ENCODE data around the gene CREB3L1.
"Not testable (repeated sequence)": the region's sequence is repeated elsewhere in the genome, so short reads cannot be mapped to it uniquely, and the experiment has no call there.

CREB3L1 gene

DNA sequence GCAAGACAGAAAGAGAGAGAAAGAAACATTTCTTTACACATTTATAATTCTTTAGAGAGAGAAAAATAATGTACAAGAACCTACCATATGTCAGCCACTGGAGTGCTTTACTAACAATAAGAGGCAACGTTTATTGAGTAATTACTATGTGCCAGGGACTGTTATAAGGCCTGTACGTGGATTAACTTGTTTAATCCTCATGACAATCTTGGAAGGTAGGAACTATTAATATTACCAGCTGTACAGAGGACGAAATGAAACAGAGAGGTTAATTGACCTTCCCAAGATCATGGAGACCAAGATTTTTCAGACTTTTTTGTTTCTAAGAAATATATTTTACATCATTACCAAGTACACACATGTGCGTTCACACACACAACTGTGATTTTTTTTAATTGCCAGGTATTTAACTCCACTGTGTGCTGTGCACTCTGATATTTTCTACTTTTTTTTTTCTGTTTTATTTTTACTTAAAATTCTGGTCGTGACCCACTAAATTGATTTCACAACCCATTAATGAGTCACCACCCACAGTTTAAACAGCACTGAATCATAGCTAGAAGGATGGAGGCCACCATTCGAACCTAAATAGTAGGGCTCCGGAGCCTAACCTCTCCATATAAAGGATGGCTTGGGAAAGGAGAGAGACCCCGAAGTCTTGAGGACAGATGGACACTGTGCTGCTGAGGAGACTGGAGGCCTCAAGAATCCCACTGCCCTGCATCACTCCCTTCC is 21.4 kb downstream of the CREB3L1 start:
- peak; percentile 52 for DNase-seq

DNA sequence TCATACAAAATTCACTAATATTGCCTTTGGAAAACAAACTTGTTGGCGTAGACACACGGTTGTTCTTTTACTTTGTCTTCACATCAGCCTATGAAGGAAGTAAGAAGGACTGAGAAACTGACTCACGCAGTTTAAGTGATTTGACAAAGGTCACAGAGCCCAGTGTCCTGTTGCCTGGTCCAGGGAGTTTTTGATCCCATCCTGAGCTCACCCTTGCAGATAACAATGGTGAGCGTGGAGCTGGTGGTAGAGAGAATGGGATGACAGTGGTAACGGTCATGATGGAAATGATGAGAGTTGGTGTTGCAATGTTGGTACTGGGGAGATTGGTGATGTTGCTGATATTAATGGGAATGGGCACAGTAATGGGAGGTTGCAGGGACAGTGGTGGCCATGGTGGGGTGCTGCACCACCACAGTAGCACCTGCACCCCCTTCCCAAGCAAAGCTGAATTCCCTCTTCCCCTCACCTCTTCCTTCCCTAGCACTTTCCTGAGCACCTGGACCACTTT is 22.0 kb downstream of the CREB3L1 start:
- DNase-seq, result no peak

DNA sequence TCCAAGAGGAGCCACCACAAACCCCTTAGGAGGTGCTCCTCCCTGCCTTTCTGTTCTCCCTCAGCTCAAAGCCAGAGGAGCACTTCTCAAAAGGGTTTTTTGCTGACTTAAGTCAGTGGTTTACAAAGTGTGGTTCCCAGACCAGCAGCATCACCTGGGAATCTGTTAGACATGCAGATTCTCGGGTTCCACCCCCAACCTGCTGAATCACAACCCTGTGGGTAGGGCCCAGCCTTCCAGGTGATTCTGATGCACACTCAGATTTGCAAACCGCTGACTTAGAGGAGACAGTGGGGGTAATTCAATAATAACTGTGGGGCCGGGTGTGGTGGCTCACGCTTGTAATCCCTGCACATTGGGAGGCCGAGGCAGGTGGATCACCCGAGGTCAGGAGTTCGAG is 22.8 kb downstream of the CREB3L1 start:
- peak; percentile 29 for DNase-seq

DNA sequence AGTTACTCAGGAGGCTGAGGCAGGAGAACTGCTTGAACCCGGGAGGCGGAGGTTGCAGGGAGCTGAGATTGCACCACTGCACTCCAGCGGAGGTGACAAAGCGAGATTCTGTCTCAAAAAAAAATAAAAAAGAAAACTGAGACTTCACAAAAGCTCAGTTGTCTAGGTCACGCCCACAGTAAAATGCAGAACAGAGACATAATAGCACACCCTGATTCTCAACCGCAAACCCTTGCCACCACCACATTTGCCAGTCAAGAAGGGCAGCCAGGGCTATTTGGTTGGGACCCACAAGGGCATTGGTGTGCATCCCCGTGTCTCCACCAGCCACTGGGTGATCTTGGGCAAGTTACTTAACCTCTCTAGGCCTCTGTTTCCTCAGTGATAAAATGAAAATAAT is 25.4 kb downstream of the CREB3L1 start:
- DNase-seq, result no peak

DNA sequence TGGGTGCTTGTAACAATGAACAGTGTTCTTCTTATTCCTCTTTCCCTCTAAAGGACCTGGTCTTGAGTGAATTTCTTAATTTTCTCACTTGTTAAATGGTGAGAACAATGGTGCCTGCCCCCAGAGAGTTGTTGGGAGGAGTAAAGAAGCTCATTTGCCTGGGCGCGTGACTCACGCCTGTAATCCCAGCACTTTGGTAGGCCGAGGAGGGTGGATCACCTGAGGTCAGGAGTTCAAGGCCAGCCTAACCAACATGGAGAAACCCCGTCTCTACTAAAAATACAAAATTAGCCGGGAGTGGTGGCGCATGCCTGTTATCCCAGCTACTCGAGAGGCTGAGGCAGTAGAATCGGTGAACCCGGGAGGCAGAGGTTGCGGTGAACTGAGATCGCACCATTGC is 26.6 kb downstream of the CREB3L1 start:
- not testable (repeated sequence) for DNase-seq

DNA sequence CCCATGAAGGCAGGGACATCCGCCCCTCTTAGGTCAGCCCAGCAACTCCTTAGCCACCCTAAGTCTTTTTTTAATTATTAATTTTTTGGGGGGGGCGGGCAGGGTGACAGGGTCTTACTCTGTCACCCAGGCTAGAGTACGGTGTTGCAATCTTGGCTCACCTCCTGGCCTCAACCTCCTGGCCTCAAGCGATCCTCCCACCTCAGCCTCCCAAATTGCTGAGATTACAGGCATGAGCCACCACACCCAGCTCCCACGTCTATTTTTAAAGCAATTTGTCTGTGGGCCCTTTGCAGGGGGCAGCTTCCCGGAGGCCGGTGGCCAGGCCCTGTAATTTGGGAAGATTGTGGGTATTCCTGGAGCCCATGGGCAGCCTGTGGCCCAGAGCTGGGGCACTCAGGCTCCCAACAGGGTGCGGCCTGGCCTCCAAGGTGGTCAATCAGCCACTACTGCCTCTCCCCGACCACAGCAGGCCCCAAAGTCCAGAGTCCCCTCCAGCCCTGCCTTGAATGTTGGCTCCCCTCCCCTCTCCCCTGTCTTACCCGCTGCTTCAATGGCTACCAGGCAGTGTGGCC is 27.2 kb downstream of the CREB3L1 start:
- DNase-seq, result no peak

DNA sequence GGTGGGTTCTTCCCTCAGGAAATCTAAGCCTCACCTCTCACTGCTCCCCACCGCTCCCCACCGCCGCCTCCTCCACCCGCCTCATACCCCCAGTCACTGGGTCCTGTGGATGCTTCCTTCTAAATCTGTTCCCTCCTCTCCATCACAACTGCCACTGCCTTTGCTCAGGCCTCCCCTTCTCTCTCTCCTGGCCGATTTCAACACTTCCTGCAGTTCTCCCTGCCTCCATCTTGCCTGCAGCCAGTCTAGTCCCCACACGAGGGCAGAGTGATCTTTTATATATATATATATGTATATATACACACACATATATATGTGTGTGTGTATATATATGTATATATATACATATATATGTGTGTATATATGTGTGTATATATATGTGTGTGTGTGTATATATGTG is 27.8 kb downstream of the CREB3L1 start:
- DNase-seq, result no peak

DNA sequence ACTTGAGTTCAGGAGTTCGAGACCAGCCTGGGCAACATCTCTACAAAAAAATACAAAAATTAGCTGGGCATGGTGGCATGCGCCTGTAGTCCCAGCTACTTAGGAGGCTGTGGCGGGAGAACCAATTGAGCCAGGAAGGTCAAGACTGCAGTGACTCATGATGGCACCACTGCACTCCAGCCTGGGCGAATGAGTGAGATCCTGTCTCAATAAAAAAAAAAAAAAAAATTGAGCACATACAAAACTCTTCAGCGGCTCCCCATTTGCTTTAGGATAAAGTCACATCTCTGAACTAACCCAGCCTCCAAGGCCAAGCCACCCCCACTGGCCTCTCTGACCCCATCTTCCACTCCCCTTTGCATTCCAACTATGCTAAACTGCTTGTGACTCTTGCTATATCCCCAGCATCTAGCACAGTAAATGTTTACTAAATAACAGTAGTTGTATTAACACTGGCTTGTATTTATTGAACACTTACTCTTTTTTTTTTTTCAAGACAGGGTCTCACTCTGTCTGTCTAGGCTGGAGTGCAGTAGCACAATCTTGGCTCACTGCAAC is 28.9 kb downstream of the CREB3L1 start:
- no peak for DNase-seq

DNA sequence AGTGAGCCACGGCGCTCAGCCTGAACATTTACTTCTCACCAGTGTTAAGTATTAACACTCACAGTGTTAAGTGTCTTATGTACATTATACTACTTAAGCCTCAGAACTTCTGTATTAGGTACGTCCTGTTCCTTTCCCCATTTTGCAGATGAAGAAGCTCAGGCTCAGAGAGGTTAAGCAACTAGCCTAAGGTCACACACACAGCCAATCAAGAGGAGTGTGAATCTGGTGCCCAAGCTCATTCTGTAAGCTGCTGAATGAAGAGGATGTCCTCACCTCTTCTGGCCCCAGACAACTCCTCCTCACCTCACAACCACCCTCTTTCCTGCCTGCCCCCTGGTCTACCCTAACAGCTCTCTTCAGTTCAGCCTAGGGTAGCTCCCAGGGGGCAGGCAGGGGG is 29.9 kb downstream of the CREB3L1 start:
- DNase-seq, result no peak

DNA sequence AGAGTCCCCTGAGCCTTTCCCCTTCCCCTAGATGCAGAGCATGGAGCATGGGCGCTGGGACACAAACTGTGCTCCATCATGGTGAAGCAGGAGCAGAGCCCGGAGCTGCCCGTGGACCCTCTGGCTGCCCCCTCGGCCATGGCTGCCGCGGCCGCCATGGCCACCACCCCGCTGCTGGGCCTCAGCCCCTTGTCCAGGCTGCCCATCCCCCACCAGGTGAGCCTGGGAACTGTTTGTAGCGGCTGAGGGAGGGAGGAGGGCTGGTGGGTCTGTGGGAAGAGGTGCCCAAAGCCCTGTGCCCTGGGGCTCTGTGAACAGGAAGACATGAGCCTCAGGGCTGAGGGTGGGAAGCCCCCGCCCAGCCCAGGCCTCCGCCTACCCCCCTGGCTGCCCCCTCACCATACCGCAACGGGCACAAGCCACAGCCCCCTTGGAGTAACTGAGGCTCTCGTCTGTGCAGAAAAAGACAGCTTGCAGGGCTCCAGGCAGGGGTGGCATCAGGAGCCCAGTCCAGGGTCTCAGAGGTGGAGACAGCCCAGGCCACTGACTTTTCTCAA is 30.4 kb downstream of the CREB3L1 start:
- DNase-seq, result no peak

DNA sequence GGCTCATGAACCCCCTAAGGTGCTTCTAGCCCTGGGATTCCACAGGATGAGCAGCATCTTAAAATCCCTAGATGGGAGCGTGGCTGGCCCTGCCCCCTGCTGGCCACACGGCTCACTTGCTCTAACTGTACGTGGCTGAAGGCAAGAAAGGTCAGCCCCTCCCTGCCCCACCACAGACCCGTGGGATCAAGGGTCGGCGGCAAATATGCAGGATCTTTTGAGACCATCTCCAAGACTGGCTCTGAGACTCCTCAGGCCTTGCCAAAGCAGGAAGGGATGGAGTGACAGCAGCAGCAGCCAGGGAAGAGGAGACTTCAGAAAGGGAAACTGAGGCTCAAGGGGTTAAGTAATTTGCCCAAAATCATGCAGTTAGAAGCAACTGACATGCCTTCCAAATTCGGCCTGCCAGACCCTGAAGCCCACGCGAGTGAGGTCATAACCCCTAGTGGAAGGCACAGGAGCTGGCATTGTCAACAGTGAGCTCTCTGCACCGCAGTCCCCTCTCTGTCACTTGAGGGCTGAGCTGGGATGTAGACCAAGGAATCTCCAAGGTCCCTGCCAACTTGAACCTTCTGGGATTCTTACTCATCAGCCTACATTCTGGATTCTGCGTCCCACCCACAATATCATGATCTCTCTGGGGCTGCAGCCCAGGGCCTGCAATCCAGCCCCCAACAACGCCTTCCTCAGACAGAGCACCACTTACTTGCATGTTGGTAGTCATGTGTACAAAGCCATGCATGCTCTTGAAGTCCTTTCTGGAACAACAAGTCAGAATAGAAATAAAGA is 31.4 kb downstream of the CREB3L1 start:
- peak; percentile 70 for DNase-seq

DNA sequence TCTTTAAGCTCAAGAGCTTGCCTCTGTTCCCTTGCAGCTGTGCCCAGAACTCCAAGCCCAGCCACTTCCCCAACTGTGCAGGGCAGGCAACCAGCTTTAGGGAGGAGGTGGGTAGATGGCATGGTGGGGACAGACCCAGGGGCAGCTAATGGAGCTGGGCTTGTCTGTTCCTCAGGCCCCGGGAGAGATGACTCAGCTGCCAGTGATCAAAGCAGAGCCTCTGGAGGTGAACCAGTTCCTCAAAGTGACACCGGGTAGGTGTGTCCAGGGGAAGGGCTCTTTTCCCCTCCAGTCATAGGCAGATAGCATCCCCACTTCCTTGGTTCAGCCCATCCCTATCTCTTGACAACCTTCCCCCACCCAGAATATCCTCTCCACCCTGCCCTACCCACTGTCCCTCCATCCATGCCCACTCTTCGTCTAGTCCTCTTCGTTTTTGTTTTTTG is 32.4 kb downstream of the CREB3L1 start:
- no peak for DNase-seq

DNA sequence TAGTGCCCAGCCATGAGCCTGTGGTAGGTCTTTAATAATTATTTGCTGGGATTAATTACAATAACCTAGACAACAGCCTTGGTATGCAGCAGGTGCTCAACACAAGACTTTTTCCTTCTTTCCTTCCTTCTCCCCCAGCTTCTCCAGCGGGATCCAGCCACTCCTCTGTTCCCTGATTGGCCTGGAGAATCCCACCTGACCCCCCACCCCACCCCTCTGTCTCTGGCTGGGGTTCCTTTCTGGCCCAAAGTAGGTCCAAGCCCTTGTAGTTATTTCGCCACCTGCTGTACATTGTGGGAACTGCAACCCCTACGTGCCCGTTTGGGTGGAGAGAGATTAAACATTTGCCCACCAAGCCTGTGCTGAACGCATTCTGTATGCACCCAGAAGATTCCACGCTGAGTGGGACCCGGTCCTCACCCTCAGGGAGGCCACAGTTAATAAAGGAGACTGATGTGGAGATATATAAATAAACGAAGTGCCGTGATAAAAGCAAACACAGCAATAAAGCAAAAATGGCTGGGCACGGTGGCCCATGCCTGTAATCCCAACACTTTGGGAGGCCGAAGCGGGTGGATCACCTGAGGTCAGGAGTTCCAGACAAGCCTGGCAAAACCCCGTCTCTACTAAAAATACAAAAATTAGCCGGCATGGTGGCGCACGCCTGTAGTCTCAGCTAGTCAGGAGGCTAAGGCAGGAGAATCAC is 37.7 kb downstream of the CREB3L1 start:
- peak; percentile 76 for DNase-seq

DNA sequence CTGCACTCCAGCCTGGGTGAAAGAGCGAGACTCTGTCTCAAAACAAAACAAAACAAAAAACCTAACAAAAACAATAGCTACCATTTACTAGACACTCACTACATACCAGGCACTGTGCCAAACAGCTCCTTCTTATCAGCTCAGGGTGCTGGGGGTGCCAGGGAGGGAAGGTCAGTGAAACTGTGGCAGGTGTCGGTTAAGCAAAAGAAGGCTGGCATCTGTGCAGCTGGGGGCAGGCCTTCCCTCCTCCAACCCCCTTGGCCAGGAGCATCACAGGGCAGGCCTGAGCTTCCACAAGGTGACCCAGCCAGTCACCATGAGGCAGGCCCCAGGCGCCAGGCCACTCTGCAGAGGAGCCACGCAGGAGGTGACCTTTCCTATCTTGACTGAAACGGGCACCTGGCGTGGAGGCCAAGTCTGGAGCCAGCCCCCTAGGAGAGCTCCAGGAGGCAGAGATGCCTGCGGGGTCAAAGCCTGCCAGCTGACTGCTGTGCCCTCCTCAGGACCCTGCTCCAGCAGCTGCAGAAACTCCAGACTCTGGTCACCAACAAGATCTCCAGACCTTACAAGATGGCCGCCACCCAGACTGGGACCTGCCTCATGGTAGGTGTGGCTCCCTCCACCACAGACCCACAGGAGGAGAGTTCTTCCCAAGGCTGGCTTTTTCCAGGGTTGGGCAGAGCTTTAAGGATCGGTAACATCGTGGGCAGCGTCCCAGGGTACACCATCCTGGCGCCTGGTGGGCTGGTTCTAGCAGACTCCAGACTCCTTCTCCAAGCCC is 38.5 kb downstream of the CREB3L1 start:
- no peak for DNase-seq

DNA sequence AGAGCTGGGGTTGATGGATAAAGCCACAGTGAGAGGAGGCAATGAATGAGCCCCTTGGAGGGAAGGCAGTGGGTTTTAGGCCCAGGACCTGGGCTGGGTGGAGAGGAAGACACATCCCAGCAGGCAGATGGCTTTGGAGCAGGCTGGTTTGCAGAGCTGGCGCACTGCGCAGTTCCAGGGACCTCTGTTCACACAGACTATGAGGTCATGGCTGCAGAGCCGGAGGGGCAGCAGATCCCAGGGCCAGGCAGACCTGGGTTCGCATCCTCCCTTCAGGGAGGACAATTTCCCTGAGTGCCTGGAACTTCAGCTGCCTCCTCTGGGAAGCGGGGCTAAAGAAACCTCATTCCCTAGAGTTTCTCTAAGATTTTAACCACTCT is 41.6 kb downstream of the CREB3L1 start:
- no peak for DNase-seq

DNA sequence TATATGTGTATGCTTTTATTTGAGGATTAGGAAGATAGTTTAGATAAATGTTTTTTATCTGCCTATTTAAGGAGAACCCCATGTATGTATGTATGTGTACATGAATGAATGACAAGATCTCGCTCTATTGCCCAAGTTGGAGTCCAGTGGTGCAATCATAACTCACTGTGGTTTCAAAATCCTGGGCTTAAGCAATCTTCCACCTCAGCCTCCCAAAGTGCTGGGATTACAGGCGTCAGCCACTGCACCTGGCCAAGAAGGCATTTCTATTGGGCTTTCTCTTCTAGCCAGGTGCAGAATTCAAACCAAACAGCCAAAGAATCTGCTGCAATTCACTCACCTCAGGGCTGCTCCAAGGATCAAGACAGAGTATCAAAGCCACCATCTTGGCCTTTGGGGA is 44.3 kb downstream of the CREB3L1 start:
- DNase-seq, result no peak

DNA sequence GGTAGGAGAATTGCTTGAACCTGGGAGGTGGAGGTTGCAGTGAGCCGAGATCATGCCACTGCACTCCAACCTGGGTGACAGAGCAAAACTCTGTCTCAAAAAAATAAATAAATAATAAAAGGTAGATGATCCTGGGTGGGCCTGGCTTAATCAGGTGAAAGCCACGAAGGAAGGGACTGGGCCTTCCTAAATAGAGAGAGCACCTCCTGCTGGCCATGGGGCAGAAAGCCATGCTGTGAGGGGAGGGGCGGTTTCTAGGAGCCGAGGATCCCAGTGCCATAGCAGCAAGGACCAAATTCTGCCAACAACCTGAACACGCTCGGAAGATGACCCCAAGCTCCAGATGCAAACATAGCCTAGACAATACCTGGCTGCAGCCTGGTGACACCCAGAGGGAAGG is 45.3 kb downstream of the CREB3L1 start:
- DNase-seq, result no peak

DNA sequence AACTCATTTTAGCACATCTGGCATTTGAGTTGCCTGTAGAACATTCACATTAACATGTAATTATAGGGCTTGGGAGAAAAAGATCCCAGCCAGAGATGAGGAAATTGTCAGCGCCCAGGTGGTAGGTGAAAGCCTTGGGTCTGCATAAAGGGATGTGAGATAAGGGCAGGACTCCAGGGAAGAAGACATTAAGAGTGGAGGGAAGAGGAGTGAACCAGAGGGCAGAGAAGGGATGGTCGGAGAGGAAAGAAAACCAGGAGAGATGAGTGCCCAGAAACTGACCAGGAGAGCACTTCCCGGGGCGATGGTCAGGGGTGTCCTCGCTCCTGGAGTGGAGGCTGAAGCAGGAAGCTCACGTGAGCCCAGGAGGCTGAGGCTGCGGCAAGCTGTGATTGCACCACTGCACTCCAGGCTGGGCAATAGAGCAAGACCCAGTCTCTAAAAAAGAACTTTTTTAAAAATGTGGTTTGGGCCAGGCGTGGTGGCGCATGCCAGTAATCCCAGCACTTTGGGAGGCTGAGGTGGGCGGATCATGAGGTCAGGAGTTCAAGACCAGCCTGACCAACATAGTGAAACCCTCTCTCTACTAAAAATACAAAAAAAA is 49.5 kb downstream of the CREB3L1 start:
- no peak for DNase-seq

DNA sequence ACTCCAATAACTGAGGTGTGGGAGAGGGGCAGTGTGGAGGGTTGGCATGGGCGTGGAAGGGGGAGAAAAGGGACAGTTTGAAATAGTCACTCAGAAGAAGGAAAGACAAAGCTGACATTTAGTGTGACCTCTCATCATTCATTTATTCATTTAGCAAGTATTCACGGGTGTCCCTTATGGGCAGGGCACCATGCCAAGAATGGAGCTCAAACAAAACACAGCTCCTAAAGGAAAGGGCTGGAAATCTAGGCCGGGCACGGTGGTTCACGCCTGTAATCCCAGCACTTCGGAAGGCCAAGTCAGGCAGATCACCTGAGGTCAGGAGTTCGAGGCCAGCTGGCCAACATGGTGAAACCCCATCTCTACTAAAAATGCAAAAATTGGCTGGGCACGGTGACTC is 50.4 kb downstream of the CREB3L1 start:
- no peak for DNase-seq

DNA sequence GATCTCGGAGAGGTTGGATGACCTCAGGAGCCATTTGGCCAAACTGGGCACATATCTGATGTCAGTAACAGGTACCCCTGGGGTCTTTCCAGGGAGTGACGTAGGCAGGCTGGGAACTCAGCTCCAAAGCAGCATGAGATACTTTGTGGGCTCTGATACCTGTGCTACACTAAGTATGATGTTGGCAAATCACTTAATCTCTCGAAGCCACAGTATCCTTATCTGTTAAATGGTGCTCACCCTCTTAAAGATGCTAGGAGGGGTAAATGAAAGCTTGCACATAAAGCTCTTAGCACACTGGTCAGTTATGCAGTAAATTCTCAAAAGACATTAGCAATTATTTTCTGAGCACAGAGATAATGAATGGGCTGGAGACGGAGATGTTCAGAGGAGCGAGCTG is 52.7 kb downstream of the CREB3L1 start:
- DNase-seq, result no peak

DNA sequence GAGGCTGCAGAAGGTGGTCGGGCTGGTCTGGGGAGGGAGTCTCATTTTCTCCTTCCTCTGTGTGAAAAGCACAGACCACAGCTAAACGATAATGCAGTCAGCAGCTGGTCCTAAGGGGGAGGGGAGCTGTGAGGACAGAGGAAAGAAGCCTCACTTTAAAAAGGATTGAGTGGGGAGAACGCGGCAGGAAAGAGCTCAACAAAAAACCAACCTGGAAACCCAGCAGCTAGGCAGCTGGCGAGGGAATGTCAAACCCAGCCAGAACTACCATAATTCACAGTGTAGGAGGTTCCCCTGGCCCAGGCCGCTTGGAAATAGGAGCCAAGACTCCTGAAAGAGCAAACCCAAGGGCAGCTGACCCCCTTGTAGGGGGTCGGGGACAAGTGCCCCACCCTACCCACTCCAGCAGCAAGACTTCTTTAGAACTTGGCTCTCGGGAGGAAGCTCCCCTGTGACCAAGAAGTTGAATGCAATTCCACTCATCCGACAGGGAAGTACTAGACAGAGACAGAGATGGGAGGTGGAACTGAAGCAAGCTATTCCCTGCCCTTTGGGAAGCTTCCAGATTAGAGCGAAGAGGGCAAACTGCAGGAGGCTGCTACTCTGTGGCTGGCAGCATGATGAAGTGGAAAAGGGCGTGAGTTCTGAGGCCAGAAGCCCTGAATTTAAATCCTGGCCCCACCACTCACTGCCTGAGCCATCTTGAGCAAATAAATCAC is 53.3 kb downstream of the CREB3L1 start:
- DNase-seq, result no peak

Data from activated CD4-positive, alpha-beta T cell treated with anti-CD3 and anti-CD28 coated beads, Interleukin-10, Interleukin-2, amounts not matched to agents 100 ng/mL and 50 ng/mL, durations not matched to agents 16 hours and 8 hours (primary cell).